ENCODE measurements around the gene CLP1. TPM values are rescaled to one million over a fixed set of nuclear protein-coding genes. Genes with fewer than 3 reads are reported as not detected.
"Not testable (repeated sequence)": the region's sequence is repeated elsewhere in the genome, so short reads cannot be mapped to it uniquely, and the experiment has no call there.

CLP1 gene
- total RNA-seq, 2 experiments from 2014 or later = 11.3 to 14.2 TPM

GRCh38 chr11:57650739-57651090 lies 6.8 kb upstream of the CLP1 start:
- DNase-seq = no peak
- Mint-ChIP-seq H3K27ac (no peak overlapping the region), H3K4me3 (no peak overlapping the region), H3K27me3 (ENCODE audit: low read depth) (peaks cover 32% of the 10 kb centered on the region), H3K9me3 (no peaks in the 10 kb centered on the region), H3K4me1 (ENCODE audit: low read depth) (peaks cover 38% of the 10 kb centered on the region), H3K36me3 (ENCODE audit: low read depth) (no peaks in the 10 kb centered on the region)
- CTCF ChIA-PET = interaction anchor here (1.6 to 12.3 kb wide), 2 partner anchors 83 to 158 kb away, joined by 3 to 127 read pairs; no protein-coding TSS in a partner anchor
- intact Hi-C loops (cut with micrococcal nuclease) = loop anchor here (10.0 kb wide), 1 partner anchor 1904 kb away; no protein-coding TSS in a partner anchor

GRCh38 chr11:57651408-57651807 lies 6.2 kb upstream of the CLP1 start:
- no peak overlapping the region for H3K4me3 Mint-ChIP-seq
- H3K36me3 Mint-ChIP-seq (ENCODE audit: low read depth) = no peaks in the 10 kb centered on the region
- intact Hi-C loops (cut with micrococcal nuclease) = loop anchor here (10.0 kb wide), 1 partner anchor 1903 kb away; no protein-coding TSS in a partner anchor
- H3K9me3 Mint-ChIP-seq = no peaks in the 10 kb centered on the region
- DNase-seq = no peak
- CTCF ChIA-PET = interaction anchor here (1.2 to 1.6 kb wide), 3 partner anchors 11 to 194 kb away, joined by 3 to 5 read pairs (median 4); no protein-coding TSS in a partner anchor
- H3K27ac Mint-ChIP-seq = no peak overlapping the region
- peaks cover 25% of the 10 kb centered on the region for H3K27me3 Mint-ChIP-seq (ENCODE audit: low read depth)
- peaks cover 38% of the 10 kb centered on the region for H3K4me1 Mint-ChIP-seq (ENCODE audit: low read depth)

GRCh38 chr11:57652230-57652629 lies 5.3 kb upstream of the CLP1 start:
- CTCF ChIA-PET = interaction anchor here (0.7 to 1.4 kb wide), 4 partner anchors 12 to 194 kb away, joined by 3 to 5 read pairs (median 4); no protein-coding TSS in a partner anchor
- peak; percentile 54 for DNase-seq
- H3K36me3 Mint-ChIP-seq (ENCODE audit: low read depth); H3K27ac Mint-ChIP-seq; H3K9me3 Mint-ChIP-seq: not testable (repeated sequence)
- intact Hi-C loops (cut with micrococcal nuclease) = loop anchor here (10.0 kb wide), 1 partner anchor 1903 kb away; no protein-coding TSS in a partner anchor
- H3K4me1 Mint-ChIP-seq (ENCODE audit: low read depth) = peaks cover 34% of the 10 kb centered on the region
- peaks cover 17% of the 10 kb centered on the region for H3K27me3 Mint-ChIP-seq (ENCODE audit: low read depth)
- peak overlapping the region; percentile 1 for H3K4me3 Mint-ChIP-seq

- no peaks in the 10 kb centered on the region for H3K9me3 Mint-ChIP-seq
- H3K27me3 Mint-ChIP-seq (ENCODE audit: low read depth) = peaks cover 13% of the 10 kb centered on the region
- peaks cover 33% of the 10 kb centered on the region for H3K4me1 Mint-ChIP-seq (ENCODE audit: low read depth)
- no peak for DNase-seq
- H3K27ac Mint-ChIP-seq = no peak overlapping the region
- peaks cover 2% of the 10 kb centered on the region for H3K36me3 Mint-ChIP-seq (ENCODE audit: low read depth)
- intact Hi-C loops (cut with micrococcal nuclease) = loop anchor here (10.0 kb wide), 1 partner anchor 1902 kb away; no protein-coding TSS in a partner anchor
- CTCF ChIA-PET = interaction anchor here (1.2 kb wide), 1 partner anchor 12 kb away, joined by 5 read pairs; no protein-coding TSS in a partner anchor
- peak overlapping the region; percentile 1 for H3K4me3 Mint-ChIP-seq
Observed at GRCh38 chr11:57652662-57653061, 4.9 kb upstream of the CLP1 start.

GRCh38 chr11:57653163-57653562 lies 4.4 kb upstream of the CLP1 start:
- Mint-ChIP-seq H3K27ac (no peak overlapping the region), H3K9me3 (no peaks in the 10 kb centered on the region), H3K27me3 (ENCODE audit: low read depth) (peaks cover 8% of the 10 kb centered on the region), H3K36me3 (ENCODE audit: low read depth) (peaks cover 3% of the 10 kb centered on the region), H3K4me1 (ENCODE audit: low read depth) (peaks cover 30% of the 10 kb centered on the region), H3K4me3 (no peak overlapping the region)
- CTCF ChIA-PET = interaction anchor here (1.5 kb wide), 1 partner anchor 8 kb away, joined by 4 read pairs; no protein-coding TSS in a partner anchor
- intact Hi-C loops (cut with micrococcal nuclease) = loop anchor here (10.0 kb wide), 1 partner anchor 1902 kb away; no protein-coding TSS in a partner anchor
- DNase-seq = no peak

- Mint-ChIP-seq H3K27me3 (ENCODE audit: low read depth) (no peaks in the 10 kb centered on the region), H3K9me3 (no peaks in the 10 kb centered on the region), H3K27ac (peak overlapping the region; percentile 90), H3K4me3 (peak overlapping the region; percentile 92), H3K4me1 (ENCODE audit: low read depth) (peaks cover 31% of the 10 kb centered on the region), H3K36me3 (ENCODE audit: low read depth) (peaks cover 18% of the 10 kb centered on the region)
- CTCF ChIA-PET = interaction anchor here (0.6 to 2.2 kb wide), 8 partner anchors 10 to 916 kb away, joined by 3 to 7 read pairs (median 4); no protein-coding TSS in a partner anchor
- DNase-seq = no peak
- intact Hi-C loops (cut with micrococcal nuclease) = loop anchor here (1.0 to 10.0 kb wide), 11 partner anchors 8 to 1898 kb away; partner anchors contain the start of genes MED19, SELENOH, SSRP1 and TIMM10
Observed at GRCh38 chr11:57656885-57657193, 723 bp upstream of the CLP1 start.

- intact Hi-C loops (cut with micrococcal nuclease) = loop anchor here (10.0 kb wide), 1 partner anchor 1897 kb away; no protein-coding TSS in a partner anchor
- Mint-ChIP-seq H3K27ac (peak overlapping the region; percentile 90), H3K4me3 (peak overlapping the region; percentile 92), H3K36me3 (ENCODE audit: low read depth) (peaks cover 25% of the 10 kb centered on the region), H3K4me1 (ENCODE audit: low read depth) (peaks cover 36% of the 10 kb centered on the region), H3K27me3 (ENCODE audit: low read depth) (no peaks in the 10 kb centered on the region), H3K9me3 (no peaks in the 10 kb centered on the region)
- CTCF ChIA-PET = interaction anchor here (0.6 to 1.3 kb wide), 2 partner anchors 14 to 102 kb away, joined by 3 to 4 read pairs; no protein-coding TSS in a partner anchor
- DNase-seq = no peak
Observed at GRCh38 chr11:57658023-57658361, 430 bp downstream of the CLP1 start.

GRCh38 chr11:57659669-57660068 lies 2.1 kb downstream of the CLP1 start:
- peaks cover 34% of the 10 kb centered on the region for H3K4me1 Mint-ChIP-seq (ENCODE audit: low read depth)
- no peaks in the 10 kb centered on the region for H3K27me3 Mint-ChIP-seq (ENCODE audit: low read depth)
- H3K4me3 Mint-ChIP-seq = no peak overlapping the region
- intact Hi-C loops (cut with micrococcal nuclease) = loop anchor here (10.0 kb wide), 1 partner anchor 1895 kb away; no protein-coding TSS in a partner anchor
- no peaks in the 10 kb centered on the region for H3K9me3 Mint-ChIP-seq
- CTCF ChIA-PET = interaction anchor here (1.2 kb wide), 1 partner anchor 864 kb away, joined by 3 read pairs; no protein-coding TSS in a partner anchor
- no peak for DNase-seq
- H3K36me3 Mint-ChIP-seq (ENCODE audit: low read depth) = peaks cover 28% of the 10 kb centered on the region
- no peak overlapping the region for H3K27ac Mint-ChIP-seq

- H3K36me3 Mint-ChIP-seq (ENCODE audit: low read depth) = peaks cover 26% of the 10 kb centered on the region
- peaks cover 36% of the 10 kb centered on the region for H3K4me1 Mint-ChIP-seq (ENCODE audit: low read depth)
- no peak overlapping the region for H3K4me3 Mint-ChIP-seq
- peak; percentile 31 for DNase-seq
- H3K9me3 Mint-ChIP-seq = no peaks in the 10 kb centered on the region
- no peak overlapping the region for H3K27ac Mint-ChIP-seq
- intact Hi-C loops (cut with micrococcal nuclease) = loop anchor here (1.0 kb wide), 1 partner anchor 137 kb away; no protein-coding TSS in a partner anchor
- H3K27me3 Mint-ChIP-seq (ENCODE audit: low read depth) = no peaks in the 10 kb centered on the region
- CTCF ChIA-PET = interaction anchor here (1.4 to 1.6 kb wide), 2 partner anchors 18 to 170 kb away, joined by 3 to 8 read pairs; no protein-coding TSS in a partner anchor
Observed at GRCh38 chr11:57662893-57663292, 5.3 kb downstream of the CLP1 start.

GRCh38 chr11:57663975-57664374 lies 6.4 kb downstream of the CLP1 start:
- no peaks in the 10 kb centered on the region for H3K9me3 Mint-ChIP-seq
- H3K27me3 Mint-ChIP-seq (ENCODE audit: low read depth) = no peaks in the 10 kb centered on the region
- H3K27ac Mint-ChIP-seq = no peak overlapping the region
- peaks cover 26% of the 10 kb centered on the region for H3K36me3 Mint-ChIP-seq (ENCODE audit: low read depth)
- H3K4me1 Mint-ChIP-seq (ENCODE audit: low read depth) = peaks cover 34% of the 10 kb centered on the region
- DNase-seq = no peak
- intact Hi-C loops (cut with micrococcal nuclease) = loop anchor here (1.0 kb wide), 1 partner anchor 136 kb away; no protein-coding TSS in a partner anchor
- CTCF ChIA-PET = no interaction called here
- no peak overlapping the region for H3K4me3 Mint-ChIP-seq

- H3K9me3 Mint-ChIP-seq = no peaks in the 10 kb centered on the region
- peaks cover 11% of the 10 kb centered on the region for H3K36me3 Mint-ChIP-seq (ENCODE audit: low read depth)
- no peaks in the 10 kb centered on the region for H3K27me3 Mint-ChIP-seq (ENCODE audit: low read depth)
- CTCF ChIA-PET = interaction anchor here (0.8 to 1.2 kb wide), 3 partner anchors 80 to 174 kb away, joined by 3 to 8 read pairs (median 5); no protein-coding TSS in a partner anchor
- H3K4me3 Mint-ChIP-seq = peak overlapping the region; percentile 91
- peak overlapping the region; percentile 97 for H3K27ac Mint-ChIP-seq
- intact Hi-C loops (cut with micrococcal nuclease) = loop anchor here (1.0 to 5.0 kb wide), 13 partner anchors 10 to 1475 kb away; partner anchors contain the start of genes CLP1, FAM111A, MED19 and SELENOH
- peaks cover 43% of the 10 kb centered on the region for H3K4me1 Mint-ChIP-seq (ENCODE audit: low read depth)
- peak; percentile 97 for DNase-seq
Observed at GRCh38 chr11:57667117-57667735, 9.7 kb downstream of the CLP1 start.

- Mint-ChIP-seq H3K4me1 (ENCODE audit: low read depth) (peaks cover 43% of the 10 kb centered on the region), H3K27me3 (ENCODE audit: low read depth) (no peaks in the 10 kb centered on the region), H3K36me3 (ENCODE audit: low read depth) (peaks cover 9% of the 10 kb centered on the region), H3K4me3 (peak within 1 kb of the TSS; percentile 91), H3K27ac (peak within 1 kb of the TSS; percentile 97), H3K9me3 (no peaks in the 10 kb centered on the region)
- intact Hi-C loops (cut with micrococcal nuclease) = loop anchor here (1.0 to 5.0 kb wide), 13 partner anchors 11 to 1474 kb away; partner anchors contain the start of genes CLP1, FAM111A, MED19 and SELENOH
- CTCF ChIA-PET = interaction anchor here (1.2 kb wide), 1 partner anchor 174 kb away, joined by 5 read pairs; no protein-coding TSS in a partner anchor
- peak; percentile 99 for DNase-seq
Observed at GRCh38 chr11:57667736-57668433, 10.3 kb downstream of the CLP1 start, which contains the start of gene ZDHHC5. ZDHHC5 (plus strand) TSS chr11:57668114; CDS start chr11:57673091, 4,977 bp downstream.
